Measurements from ENCODE around the gene EDDM13.

Gene EDDM13

GRCh38 chr19:56312787-56313657 lies 40.5 kb downstream of the EDDM13 start:
- peak overlapping the region; percentile 85 for H3K4me3 ChIP-seq (ENCODE audit: low read depth, low read length)
- TF ChIP-seq CTCF (IDR thresholded peaks at IDR 0.05; ENCODE audit: control insufficient read depth, extremely low read depth, insufficient read depth): no peak
- DNase-seq (ENCODE audit: low read depth): no peak

- TF ChIP-seq CTCF (IDR thresholded peaks at IDR 0.05; ENCODE audit: control insufficient read depth, extremely low read depth, insufficient read depth): no peak
- DNase-seq (ENCODE audit: low read depth): no peak
- peak overlapping the region; percentile 85 for H3K4me3 ChIP-seq (ENCODE audit: low read depth, low read length)
Observed at GRCh38 chr19:56314018-56314380, 41.5 kb downstream of the EDDM13 start.

GRCh38 chr19:56314381-56315076 lies 42.0 kb downstream of the EDDM13 start, which contains the start of gene ZSCAN5A:
ZSCAN5A (minus strand) TSS chr19:56314839; CDS start chr19:56225046, 89,793 bp downstream.
- DNase-seq (ENCODE audit: low read depth): peak; percentile 87
- TF ChIP-seq CTCF (IDR thresholded peaks at IDR 0.05; ENCODE audit: control insufficient read depth, extremely low read depth, insufficient read depth): no peak
- peak within 1 kb of the TSS; percentile 85 for H3K4me3 ChIP-seq (ENCODE audit: low read depth, low read length)

GRCh38 chr19:56315077-56315828 lies 42.7 kb downstream of the EDDM13 start:
- H3K4me3 ChIP-seq (ENCODE audit: low read depth, low read length): peak overlapping the region; percentile 85
- peak; percentile 97 for DNase-seq (ENCODE audit: low read depth)
- no peak for TF ChIP-seq CTCF (IDR thresholded peaks at IDR 0.05; ENCODE audit: control insufficient read depth, extremely low read depth, insufficient read depth)

GRCh38 chr19:56316728-56317127 lies 44.2 kb downstream of the EDDM13 start:
- no peak for TF ChIP-seq CTCF (IDR thresholded peaks at IDR 0.05; ENCODE audit: control insufficient read depth, extremely low read depth, insufficient read depth)
- H3K4me3 ChIP-seq (ENCODE audit: low read depth, low read length): no peak overlapping the region
- no peak for DNase-seq (ENCODE audit: low read depth)

GRCh38 chr19:56317749-56318148 lies 45.2 kb downstream of the EDDM13 start:
- no peak for DNase-seq (ENCODE audit: low read depth)
- no peak overlapping the region for H3K4me3 ChIP-seq (ENCODE audit: low read depth, low read length)
- no peak for TF ChIP-seq CTCF (IDR thresholded peaks at IDR 0.05; ENCODE audit: control insufficient read depth, extremely low read depth, insufficient read depth)

All from LNCaP clone FGC (cell line).